Prostate gland (tissue), 2 donors: ENCODE data around the gene CAPNS1.

ENCODE experiments used
- CTCF ChIP-seq, 4 experiments: fragments of 200-600 bp in 2 of 4; fragments of 450-650 bp in 2 of 4; sonication (generic) in 2 of 4; IDR thresholded peaks; 1 replicate in 3 of 4; 2 replicates in 1 of 4; pipeline ENCODE4 v1.5.1; 2016 to 2019; ENCODE audit warnings: antibody characterized with exemption in 4 of 4, mild to moderate bottlenecking in 2 of 4, moderate library complexity in 2 of 4
- POLR2A ChIP-seq: fragments of 450-650 bp; IDR thresholded peaks from one replicate; pipeline ENCODE4 v1.6.1; 2016; ENCODE audit warnings: antibody characterized with exemption, mild to moderate bottlenecking
- POLR2AphosphoS5 ChIP-seq: sonication (generic); formaldehyde crosslinking; IDR thresholded peaks from one replicate; pipeline ENCODE4 v1.6.1; 2017; ENCODE audit warnings: antibody characterized with exemption

- TF ChIP-seq CTCF (IDR thresholded peaks at IDR 0.05), result no peak
- TF ChIP-seq POLR2AphosphoS5, result no peak
- TF ChIP-seq POLR2A, result no peak
Measured at GRCh38 chr19:36111200-36111539, 28.7 kb upstream of the CAPNS1 start.
